Gastroesophageal sphincter (tissue), 4 donors: ENCODE results near the gene MTHFD1L. TPM values are rescaled to one million over a fixed set of nuclear protein-coding genes. Genes with fewer than 3 reads are reported as not detected.
A peak's percentile ranks its signal among the peaks of the same experiment; 100 is the strongest.

ENCODE experiments used
- ATAC-seq: fragments of 150-250 bp; one replicate; pipeline ENCODE4 v1.9.1; 2016; ENCODE audit warnings: mild to moderate bottlenecking, moderate library complexity
- H3K27ac ChIP-seq, 4 donors: fragments of 200-600 bp; sonication (generic) in 3 of 4; 1 replicate in 3 of 4; 2 replicates in 1 of 4; pipeline ENCODE4 v1.5.1; 2016 to 2019
- H3K27me3 ChIP-seq: fragments of 200-600 bp; sonication (generic); one replicate; pipeline ENCODE4 v1.5.1; 2019
- H3K36me3 ChIP-seq, 2 donors: fragments of 200-600 bp; sonication (generic); one replicate each; pipeline ENCODE4 v1.5.1; 2019; ENCODE audit warnings: control low read depth in 1 of 2
- H3K4me1 ChIP-seq, 3 donors: fragments of 200-600 bp; sonication (generic); 1 replicate in 2 of 3; 2 replicates in 1 of 3; pipeline ENCODE4 v1.5.1; 2016 to 2019; ENCODE audit warnings: control low read depth in 2 of 3
- H3K4me3 ChIP-seq, 2 donors: fragments of 200-600 bp; sonication (generic); one replicate each; pipeline ENCODE4 v1.5.1; 2019; ENCODE audit warnings: mild to moderate bottlenecking in 1 of 2, moderate library complexity in 1 of 2
- H3K9me3 ChIP-seq, 3 donors: fragments of 200-600 bp; sonication (generic); one replicate each; pipeline ENCODE4 v1.5.1; 2017 to 2019; ENCODE audit warnings: control low read depth in 2 of 3
- CTCF ChIP-seq, 4 experiments: fragments of 200-600 bp in 2 of 4; fragments of 450-650 bp in 2 of 4; sonication (generic) in 1 of 4; IDR thresholded peaks; one replicate each; pipeline ENCODE4 v1.5.1; 2017 to 2019; ENCODE audit warnings: antibody characterized with exemption in 4 of 4, mild to moderate bottlenecking in 2 of 4, moderate library complexity in 2 of 4
- EP300 ChIP-seq: sonication (generic); formaldehyde crosslinking; IDR thresholded peaks from one replicate; pipeline ENCODE4 v1.6.1; 2017; ENCODE audit warnings: antibody characterized with exemption, mild to moderate bottlenecking
- POLR2A ChIP-seq, 2 donors: fragments of 450-650 bp; IDR thresholded peaks; one replicate each; pipeline ENCODE4 v1.6.1; 2017; ENCODE audit warnings: antibody characterized with exemption in 2 of 2, mild to moderate bottlenecking in 2 of 2, moderate library complexity in 1 of 2
- POLR2AphosphoS5 ChIP-seq: sonication (generic); formaldehyde crosslinking; IDR thresholded peaks from one replicate; pipeline ENCODE4 v1.6.1; 2017; ENCODE audit warnings: antibody characterized with exemption
- WGBS, 2 donors: methylation state at CpG; one replicate each; pipeline ENCODE4 v1.1.5; 2018; ENCODE audit warnings: low coverage in 1 of 2; 5-methylcytosine and 5-hydroxymethylcytosine counted together
- total RNA-seq, 4 donors: library from RNA; depleted of rRNA; stranded (reverse); fragments of >200 nt; gene quantifications; one replicate each; pipeline ENCODE4 v1.1.0, GENCODE V29; 2016

The MTHFD1L gene
- total RNA-seq, 4 donors from 2014 or later = 1.2 to 10.8 (median 4.0) TPM

GRCh38 chr6:151096255-151096612, 230.7 kb downstream of the MTHFD1L start:
- TF ChIP-seq POLR2A (IDR thresholded peaks at IDR 0.05) (no peak), POLR2AphosphoS5 (no peak), CTCF (IDR thresholded peaks at IDR 0.05) (no peak), EP300 (no peak)
- ATAC-seq = no peak
- Histone ChIP-seq H3K4me3 (no peak overlapping the region), H3K36me3 (no peaks in the 10 kb centered on the region), H3K9me3 (no peaks in the 10 kb centered on the region), H3K27me3 (no peaks in the 10 kb centered on the region), H3K4me1 (peaks cover 0 to 7% (median 0%) of the 10 kb centered on the region in 3 donors), H3K27ac (no peak overlapping the region)
- WGBS, 2 donors = 73 to 100% methylated on average over 4 of the region's 4 CpGs

GRCh38 chr6:151096691-151097606, 231.4 kb downstream of the MTHFD1L start:
- 86 to 87% methylated on average over 5 to 8 of the region's 8 CpGs for WGBS, 2 donors
- TF ChIP-seq CTCF (IDR thresholded peaks at IDR 0.05) (no peak), POLR2A (IDR thresholded peaks at IDR 0.05) (no peak)
- no peaks in the 10 kb centered on the region for H3K36me3 ChIP-seq
- no peaks in the 10 kb centered on the region for H3K9me3 ChIP-seq
- no peak overlapping the region for H3K4me3 ChIP-seq
- H3K27ac ChIP-seq = no peak overlapping the region
- no peak for ATAC-seq
- peaks cover 0 to 14% (median 0%) of the 10 kb centered on the region in 3 donors for H3K4me1 ChIP-seq
- no peaks in the 10 kb centered on the region for H3K27me3 ChIP-seq

- no peak for TF ChIP-seq POLR2A (IDR thresholded peaks at IDR 0.05)
- TF ChIP-seq EP300 = no peak
- TF ChIP-seq POLR2AphosphoS5 = no peak
- TF ChIP-seq CTCF (IDR thresholded peaks at IDR 0.05) = no peak
- Histone ChIP-seq H3K36me3 (no peaks in the 10 kb centered on the region), H3K9me3 (no peaks in the 10 kb centered on the region), H3K27ac (no peak overlapping the region), H3K4me1 (peaks cover 0 to 21% (median 0%) of the 10 kb centered on the region in 3 donors), H3K27me3 (no peaks in the 10 kb centered on the region), H3K4me3 (no peak overlapping the region)
- WGBS, 2 donors = 87 to 96% methylated on average over 3 to 4 of the region's 4 CpGs
- ATAC-seq = no peak
Measured at GRCh38 chr6:151098166-151098565, 232.7 kb downstream of the MTHFD1L start.

GRCh38 chr6:151100326-151100725, 234.8 kb downstream of the MTHFD1L start:
- 86 to 93% methylated on average over 2 of the region's 2 CpGs for WGBS, 2 donors
- Histone ChIP-seq H3K4me1 (peaks cover 0 to 21% (median 0%) of the 10 kb centered on the region in 3 donors), H3K4me3 (no peak overlapping the region), H3K27me3 (no peaks in the 10 kb centered on the region), H3K9me3 (no peaks in the 10 kb centered on the region), H3K36me3 (no peaks in the 10 kb centered on the region), H3K27ac (peak overlapping the region in 1 of 4 donors; percentile 78)
- no peak for ATAC-seq
- no peak for TF ChIP-seq CTCF (IDR thresholded peaks at IDR 0.05)
- no peak for TF ChIP-seq EP300
